ENCODE results near the gene LRRC14B.
"Not testable (repeated sequence)": the region's sequence is repeated elsewhere in the genome, so short reads cannot be mapped to it uniquely, and the experiment has no call there.

LRRC14B gene

DNA sequence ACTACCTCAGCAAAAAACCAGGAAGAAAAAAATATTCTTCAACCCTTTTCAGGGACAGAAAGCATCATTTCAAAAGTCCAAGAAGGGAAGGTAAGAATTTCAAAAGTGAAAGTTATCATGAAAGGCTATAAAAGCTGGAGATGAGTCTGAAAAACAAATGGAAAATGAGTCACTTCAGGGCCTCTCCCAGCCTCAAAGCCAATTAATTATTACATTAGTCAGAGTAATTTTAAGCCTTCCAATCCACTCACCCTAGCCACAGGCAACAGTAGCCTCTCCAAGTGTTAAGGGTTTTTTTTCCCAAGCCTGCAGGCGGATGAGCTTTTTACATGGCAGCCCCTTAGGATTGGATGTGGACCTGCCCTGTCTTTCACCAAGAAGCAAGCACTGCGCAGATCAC, 24.0 kb downstream of the LRRC14B start:
- DNase-seq, result not testable (repeated sequence)

DNA sequence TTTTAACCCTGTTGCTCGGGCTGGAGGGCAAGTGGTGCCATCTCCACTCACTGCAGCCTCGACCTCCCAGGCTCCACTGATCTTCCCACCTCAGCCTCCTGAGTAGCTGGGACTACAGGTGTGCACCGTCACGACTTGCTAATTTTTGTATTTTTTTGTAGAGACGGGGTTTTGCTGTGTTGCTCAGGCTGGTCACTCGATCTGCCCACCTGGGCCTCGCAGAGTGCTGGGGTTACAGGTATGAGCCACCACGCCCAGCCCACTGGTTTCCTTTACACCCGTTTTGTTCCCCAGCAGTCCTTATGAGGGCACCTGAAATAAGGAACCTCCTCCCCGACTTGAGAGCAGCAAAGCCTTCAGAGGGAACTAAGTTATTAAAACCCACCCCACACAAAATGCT, 24.8 kb downstream of the LRRC14B start:
- not testable (repeated sequence) for DNase-seq

DNA sequence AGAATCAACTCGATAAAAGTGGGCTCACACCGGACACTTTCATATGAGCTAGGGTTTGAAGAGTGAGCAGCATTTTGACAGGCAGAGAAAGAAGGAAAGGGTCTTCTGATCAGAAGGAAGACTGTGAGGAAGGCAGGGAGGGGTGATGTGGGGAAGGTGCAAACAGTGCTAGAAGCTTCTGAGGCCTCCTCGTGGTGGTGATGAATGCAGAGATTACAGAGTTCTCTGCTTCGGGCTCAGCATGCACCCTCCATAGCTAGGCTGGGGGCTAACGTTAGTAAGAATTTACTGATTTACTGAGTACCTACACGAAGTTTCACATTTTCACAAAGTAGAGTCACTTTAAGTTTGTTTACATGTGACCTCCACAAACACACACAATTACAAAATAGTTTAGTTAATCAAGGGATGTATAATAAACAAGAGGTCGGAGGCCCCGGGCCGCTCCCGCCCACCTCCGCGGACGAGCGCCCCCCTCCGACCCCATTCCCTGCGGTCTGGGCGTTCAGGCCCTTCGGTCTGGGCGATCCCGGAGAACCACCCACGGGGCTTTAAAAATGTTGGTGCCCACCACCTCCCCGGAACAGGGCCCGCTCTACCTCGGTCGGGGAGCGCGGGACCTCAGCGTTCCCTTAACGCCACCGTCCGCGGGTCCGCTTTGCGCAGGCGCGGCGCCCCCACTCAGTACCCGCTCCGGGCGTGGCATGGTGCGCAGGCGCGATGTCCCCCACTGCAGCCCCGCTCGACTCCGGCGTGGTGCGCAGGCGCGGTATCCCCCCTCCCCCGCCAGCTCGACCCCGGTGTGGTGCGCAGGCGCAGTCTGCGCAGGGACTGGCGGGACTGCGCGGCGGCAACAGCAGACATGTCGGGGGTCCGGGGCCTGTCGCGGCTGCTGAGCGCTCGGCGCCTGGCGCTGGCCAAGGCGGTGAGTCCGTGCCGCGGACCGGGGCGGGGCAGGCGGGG, 26.5 kb downstream of the LRRC14B start, which contains the start of the genes CCDC127 and SDHA:
CCDC127 (minus strand) TSS at position 660 of the 963 bp plus-strand sequence. CDS start 1,304 bp downstream, outside the sequence.
SDHA (plus strand) TSS at position 827 of the 963 bp plus-strand sequence; CDS start at position 863, 36 bp downstream.
- peak; percentile 94 for DNase-seq

DNA sequence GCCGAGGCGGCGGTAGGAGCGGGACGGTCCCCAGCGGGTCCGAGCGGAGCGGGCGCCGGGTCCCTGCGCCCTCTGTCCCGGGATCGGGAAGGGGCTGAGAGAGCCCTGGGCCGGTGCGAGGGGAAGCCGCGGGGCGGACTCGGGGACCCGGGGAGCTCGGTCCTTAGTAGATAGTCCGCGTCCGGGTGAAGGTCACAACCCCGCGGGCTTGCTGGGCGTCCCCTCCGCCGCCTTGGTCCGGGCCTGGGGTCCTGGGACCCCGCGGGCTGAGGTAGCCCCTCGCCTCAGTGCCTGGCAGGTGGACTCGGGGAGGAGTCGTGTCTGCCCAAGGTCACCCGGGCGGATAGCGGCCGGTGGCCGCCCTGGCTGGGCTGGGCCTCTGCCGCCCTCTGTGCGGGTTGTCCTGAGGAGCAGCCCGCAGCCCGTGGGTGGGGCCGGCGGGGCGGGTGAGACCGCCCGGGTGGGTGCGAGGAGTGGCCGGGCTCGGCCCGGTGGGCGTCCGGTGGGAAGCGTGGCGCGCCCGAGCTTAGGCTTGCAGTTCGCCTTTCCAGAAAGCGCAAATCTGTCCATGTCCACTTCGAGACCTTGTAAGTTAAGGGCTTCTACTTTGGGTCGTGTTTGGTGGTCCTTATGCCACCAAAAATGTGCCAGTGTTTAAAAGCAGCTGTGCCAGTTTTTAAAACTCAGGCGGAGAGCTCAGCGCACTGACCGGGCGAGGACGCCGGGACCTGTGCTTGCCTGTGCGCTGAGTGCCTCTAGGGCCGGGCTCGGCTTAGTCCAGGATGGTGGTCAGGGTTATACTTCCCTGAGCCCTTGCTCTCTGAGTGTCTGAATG, 27.4 kb downstream of the LRRC14B start:
- DNase-seq, result no peak

DNA sequence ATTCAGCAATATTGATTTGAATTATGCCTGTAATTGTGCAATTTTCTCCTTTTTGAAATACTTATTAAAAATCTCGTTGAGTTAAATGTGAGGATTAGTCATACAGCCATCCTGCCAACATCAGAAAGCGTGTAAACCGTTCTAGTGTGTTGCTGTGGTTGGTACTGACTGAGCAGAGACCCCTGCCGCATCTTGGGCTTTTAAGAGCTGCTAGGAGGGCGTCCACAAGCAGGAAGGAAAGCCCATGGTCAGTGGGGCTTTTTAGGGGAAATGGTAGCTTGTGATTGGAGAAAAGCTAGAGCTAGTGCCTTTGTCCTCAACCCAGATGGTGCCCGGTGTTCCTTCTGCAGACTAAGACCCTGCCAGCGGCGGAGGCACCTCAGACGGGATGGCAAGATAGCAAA, 28.2 kb downstream of the LRRC14B start:
- DNase-seq, result no peak

DNA sequence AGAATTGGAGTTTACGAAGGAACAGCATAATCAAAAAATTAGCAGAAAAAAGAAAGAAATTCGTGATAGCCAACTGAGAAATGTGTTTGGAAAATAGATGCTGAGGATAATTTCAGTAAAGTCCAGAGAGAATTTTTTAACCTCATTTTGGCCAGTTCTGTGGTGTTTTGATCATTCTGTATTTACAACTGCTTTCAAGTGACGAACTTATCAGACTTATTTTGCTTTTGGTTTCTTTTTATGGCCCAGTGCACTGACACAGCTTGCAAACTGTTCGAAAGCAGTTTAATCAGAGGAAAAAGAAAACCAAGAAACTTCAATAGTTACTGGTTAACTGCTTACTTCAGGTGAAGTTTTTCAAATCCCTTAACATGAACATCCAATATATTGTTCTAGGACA, 28.7 kb downstream of the LRRC14B start:
- no peak for DNase-seq

DNA sequence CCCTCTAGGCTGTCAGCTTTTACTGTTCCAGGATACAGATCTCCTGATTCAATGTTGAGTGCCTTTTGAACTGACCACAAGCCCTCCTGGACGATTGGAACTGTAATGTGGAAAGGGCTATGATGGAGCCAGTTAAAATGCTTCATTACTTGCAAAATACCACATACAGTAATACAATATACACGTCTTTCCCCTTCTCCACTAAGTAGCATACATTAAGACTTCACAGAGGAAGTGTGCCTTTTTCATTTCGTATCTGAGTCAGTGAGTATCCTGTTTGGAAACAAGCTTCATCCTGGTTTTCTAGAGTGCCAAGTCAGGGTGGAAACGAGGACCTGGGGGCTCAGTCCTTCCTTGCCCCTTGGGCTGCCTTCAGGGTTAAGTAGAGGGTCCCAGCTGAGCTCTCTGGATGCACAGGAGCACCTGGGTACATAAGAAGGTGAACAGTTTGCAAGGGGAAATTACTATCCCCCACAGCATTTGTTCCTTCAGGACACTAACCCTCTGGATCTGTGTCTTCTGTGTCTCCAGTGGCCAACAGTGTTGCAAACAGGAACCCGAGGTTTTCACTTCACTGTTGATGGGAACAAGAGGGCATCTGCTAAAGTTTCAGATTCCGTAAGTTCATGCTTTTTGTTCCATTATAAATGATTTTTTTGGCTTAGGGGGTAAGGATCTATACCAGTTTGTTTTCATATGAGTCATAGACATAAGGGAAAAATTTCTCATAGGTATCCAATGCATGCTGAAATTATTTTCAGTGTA, 31.8 kb downstream of the LRRC14B start:
- DNase-seq, result not testable (repeated sequence)

DNA sequence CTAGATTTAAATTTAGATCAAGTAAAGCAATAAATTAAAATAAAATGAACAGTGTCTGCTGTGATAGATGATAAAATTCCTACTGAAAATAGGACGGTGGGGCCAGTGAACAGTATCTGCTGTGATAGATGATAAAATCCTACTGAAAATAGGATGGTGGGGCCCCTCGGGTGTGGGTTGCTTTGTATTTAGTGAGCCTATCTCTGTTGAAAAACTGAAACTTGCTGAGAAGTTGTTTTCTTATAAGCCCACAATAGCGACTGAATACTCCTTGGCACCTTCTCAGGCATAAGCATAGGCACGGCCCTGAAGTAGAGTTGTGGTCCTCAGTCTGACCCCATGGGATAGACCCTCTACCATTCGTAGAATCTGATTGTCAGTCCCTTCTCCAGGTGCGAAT, 32.5 kb downstream of the LRRC14B start:
- no peak for DNase-seq

DNA sequence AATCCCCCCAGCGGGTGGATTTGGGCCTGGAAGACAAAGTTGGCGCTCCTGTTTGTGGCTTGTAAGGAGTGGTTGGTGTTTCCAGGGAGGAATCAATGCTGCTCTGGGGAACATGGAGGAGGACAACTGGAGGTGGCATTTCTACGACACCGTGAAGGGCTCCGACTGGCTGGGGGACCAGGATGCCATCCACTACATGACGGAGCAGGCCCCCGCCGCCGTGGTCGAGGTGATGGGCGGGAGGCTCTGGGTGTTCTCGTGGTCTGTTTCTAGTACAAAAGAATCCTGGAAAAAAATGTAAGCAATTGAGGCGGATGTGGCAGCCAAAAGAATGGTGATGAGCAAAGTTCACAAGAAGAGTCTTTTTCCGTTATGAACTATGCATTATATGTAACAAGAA, 34.0 kb downstream of the LRRC14B start:
- no peak for DNase-seq

DNA sequence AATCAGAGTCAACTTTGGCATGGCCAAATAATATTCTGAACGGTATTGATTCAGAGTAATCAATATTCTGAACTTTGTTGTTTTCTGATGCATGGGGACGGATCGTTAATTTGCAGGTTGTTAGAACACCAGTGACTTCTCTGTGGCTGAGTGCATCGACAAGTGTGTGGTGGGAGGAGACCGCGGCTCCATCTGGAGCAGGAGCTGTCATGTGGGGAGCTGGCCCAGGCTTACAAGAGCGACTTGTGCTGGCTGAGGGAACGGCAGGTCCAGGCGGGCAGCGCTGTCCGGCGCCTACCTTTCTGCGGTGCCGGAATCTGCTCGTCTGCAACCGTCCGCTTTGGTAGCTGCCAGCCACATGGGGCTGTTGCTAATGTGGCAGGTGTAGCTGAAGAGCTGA, 36.1 kb downstream of the LRRC14B start:
- DNase-seq, result not testable (repeated sequence)

DNA sequence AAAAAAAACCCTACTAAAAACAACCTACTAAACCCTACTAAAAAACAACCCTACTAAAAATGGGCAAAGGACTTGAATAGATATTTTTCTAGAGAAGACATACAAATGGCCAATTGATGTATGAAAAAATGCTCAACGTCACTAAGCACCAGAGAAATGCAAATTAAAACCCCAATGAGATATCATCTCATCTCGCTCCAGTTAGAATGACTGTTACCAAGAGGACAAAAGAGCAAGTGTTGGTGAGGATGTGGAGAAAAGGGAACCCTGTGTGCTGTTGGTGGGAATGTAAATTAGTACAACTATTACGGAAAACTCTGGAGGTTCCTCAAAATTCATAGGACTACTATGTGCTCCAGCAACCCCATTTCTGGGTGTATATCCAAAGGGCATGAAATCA, 37.6 kb downstream of the LRRC14B start:
- no peak for DNase-seq

DNA sequence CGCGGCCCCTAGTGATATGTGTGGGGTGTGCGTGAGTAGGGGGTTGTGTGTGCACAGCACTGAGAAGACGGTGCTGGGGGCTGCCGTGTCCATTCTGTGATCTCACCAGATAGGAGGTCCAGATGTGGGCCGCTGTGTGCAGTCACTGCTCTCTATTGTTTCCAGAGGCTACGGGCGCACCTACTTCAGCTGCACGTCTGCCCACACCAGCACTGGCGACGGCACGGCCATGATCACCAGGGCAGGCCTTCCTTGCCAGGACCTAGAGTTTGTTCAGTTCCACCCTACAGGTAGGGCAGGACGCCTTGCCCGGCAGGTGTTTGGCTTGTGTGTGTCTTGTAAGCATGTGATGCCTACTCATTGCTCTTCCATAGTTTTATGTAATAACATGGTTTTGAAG, 39.4 kb downstream of the LRRC14B start:
- DNase-seq, result no peak

DNA sequence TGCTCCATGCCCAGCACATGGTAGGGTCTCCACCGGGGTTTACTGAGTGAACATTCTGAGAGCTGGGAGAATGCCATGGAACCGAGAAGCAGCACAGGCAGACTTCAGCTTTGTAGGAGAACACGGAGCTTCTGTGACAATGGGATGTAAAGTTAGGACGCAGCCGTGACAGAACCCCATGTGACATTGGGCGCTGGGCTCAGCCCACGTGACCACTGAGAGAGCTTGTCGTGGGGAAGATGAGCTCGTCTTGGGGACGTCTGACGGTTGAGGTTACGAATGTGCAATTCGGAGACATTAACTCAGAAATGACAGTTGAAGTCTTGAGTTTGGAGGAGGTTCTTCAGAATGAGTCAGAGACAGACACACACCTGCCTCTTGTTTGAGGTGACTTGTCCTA, 40.4 kb downstream of the LRRC14B start:
- no peak for DNase-seq

DNA sequence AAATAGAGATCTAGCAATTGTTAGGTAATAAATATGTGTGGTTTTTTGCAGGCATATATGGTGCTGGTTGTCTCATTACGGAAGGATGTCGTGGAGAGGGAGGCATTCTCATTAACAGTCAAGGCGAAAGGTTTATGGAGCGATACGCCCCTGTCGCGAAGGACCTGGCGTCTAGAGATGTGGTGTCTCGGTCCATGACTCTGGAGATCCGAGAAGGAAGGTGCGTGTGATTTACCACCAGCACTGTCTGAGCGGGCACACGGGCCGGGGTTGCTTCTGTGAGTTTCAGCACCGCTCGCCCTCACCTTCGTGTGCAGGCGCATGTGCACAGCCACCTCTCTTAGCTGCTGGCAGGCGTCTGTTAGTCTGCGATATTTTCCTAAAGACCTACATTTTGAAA, 42.1 kb downstream of the LRRC14B start:
- not testable (repeated sequence) for DNase-seq

DNA sequence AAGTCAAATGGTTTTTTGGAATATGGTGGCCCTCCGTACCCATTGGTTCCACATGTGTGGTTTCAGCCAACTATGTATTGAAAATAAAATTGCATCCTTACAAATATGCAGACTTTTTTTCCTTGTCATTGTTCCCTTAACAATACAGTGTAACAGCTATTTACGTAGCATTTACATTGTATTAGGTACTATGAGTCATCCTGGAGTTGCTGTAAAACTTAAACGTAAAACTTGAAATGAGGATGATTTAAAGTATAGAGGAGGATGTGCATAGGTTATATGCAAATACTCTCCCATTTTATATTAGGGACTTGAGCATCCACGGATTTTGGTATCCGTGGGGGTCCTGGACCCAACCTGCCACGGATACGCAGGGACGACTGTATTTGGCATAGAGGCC, 43.2 kb downstream of the LRRC14B start:
- DNase-seq, result no peak

DNA sequence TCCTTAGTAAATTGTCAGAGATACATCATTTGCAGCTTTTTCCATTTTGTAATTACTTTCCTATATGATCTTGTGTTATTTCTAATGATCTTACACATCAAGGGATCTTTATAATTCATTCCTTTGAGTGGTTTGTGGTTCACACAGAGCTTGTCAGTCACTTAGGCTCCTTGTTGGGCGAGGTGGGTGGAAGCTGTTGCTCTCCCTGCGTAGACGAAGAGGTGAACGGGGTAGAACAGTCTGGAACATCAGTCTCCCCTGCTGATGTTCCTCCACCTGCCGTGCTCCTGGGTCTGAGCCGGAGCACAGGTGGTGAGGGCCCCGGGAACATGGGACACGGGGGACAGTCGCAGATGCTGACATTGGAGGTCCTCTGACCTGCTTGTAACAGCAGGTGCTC, 44.2 kb downstream of the LRRC14B start:
- DNase-seq, result not testable (repeated sequence)

DNA sequence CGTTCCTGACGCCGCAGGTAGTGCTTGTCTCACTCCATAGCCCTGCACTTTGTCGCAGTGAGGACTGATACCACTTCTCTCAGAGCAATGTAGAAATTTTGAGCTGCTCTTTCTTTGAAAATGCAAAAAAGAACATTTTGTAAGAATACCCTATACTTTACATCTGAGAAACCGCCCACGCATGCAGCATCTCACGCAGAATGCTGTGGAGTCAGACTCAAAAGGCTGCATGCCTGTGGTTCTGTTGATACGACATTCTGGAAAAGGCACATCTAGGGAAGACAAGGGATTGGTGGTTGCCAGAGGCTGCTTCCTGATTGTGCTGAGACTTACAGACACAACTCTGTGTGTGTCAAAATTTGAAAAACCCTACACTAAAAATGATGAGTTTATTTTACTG, 46.6 kb downstream of the LRRC14B start:
- DNase-seq, result not testable (repeated sequence)

DNA sequence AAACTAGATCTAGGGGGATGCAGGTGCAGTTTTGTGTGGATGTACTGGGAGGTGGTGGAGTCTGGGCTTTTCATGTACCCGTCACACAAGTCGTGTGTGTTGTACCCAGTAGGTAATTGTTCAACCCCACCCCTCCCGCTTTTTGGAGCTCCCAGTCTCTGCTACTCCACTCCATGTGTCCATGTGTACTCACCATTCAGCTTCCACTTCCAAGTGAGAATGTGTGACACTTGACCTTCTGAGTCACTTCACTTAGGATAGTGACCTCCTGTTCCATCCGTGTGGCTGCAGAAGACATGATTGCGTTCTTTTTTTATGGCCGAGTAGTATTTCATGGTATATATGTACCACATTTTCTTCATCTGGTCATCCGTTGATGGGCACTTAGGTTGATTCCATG, 49.3 kb downstream of the LRRC14B start:
- not testable (repeated sequence) for DNase-seq

DNA sequence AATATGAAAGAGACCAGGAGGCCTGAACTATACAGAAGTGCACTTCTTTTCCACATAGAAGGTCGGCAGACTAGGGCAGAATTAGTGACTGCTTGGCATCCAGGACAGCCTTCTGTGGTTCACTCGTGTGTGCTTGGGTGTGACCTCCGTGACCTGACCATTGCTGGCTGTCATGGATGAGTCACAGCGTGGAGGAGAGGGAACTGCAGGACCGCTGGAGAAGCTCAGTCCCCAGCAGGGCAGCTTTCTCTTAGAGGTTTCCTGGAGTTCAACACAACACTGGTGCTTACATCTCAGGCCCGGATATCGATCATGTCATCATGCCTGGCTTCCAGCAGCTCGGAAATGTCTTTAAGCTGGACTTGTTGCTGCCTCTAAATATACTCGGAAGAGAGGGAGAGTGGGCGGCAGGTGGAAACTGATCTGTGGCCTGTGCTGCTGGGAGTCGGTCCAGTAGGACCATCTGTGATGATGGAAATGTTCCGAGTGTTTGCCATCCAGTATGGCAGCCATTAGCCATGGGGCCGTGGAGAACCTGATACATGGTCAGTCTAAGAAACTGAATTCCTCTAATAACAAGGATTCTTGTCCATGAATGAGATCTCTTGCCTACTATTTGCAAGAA, 49.9 kb downstream of the LRRC14B start:
- DNase-seq, result not testable (repeated sequence)

DNA sequence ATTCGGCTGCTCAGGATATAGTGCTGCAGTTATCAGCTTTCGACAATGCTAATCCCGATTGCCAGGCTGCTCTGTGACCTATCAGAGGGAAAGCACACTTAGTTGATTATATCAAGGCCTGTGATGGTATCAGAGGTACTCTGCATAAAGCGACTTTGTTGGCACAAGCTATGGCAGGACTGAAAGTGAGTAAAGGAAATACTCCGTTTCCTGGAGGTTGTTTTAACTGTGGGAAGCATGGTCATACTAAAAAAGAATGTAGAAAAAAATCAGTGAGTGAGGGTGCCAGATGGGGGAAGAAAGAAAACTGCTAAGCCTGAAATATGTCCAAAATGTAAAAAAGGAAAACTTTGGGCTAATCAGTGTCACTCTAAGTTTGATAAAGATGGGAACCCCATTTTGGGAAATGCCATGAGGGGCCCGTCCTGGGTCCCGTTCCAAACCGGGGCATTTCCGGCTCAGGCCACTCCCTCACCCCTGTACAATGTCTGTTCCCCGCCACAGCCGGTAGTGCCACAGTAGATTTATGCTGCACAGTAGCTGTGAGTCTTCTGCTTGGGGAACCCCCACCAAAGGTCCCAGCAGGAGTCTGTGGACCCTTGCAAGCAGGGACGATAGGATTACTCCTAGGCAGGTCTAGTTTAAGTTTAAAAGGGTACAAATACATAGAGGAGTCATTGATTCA, 52.5 kb downstream of the LRRC14B start:
- DNase-seq, result not testable (repeated sequence)

DNA sequence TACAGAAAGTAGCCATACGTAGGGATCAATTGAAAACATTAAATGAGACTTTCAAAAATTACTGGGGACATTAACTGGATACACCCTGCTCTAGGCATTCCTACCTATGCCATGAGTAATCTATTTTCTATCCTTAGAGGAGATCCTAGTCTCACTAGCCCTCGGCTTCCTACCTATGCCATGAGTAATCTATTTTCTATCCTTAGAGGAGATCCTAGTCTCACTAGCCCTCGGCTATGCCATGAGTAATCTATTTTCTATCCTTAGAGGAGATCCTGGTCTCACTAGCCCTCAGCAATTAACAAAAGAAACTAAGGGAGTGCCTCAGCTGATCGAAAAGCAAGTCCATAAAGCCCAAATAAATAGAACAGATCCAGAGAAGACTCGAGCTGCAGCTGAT, 54.4 kb downstream of the LRRC14B start:
- not testable (repeated sequence) for DNase-seq
